Transverse colon (tissue), 4 donors: ENCODE results near the gene MYO15B. TPM values are rescaled to one million over a fixed set of nuclear protein-coding genes. Genes with fewer than 3 reads are reported as not detected.
A peak's percentile ranks its signal among the peaks of the same experiment; 100 is the strongest.

Experiments
- DNase-seq: peaks from one replicate; pipeline ENCODE4 v3.0.0-alpha.2; 2019
- H3K27ac ChIP-seq, 4 donors: fragments of 200-600 bp; sonication (generic); 2 replicates each; pipeline ENCODE4 v1.5.1; 2016 to 2018; ENCODE audit warnings: inconsistent platforms in 4 of 4
- H3K27me3 ChIP-seq: fragments of 200-600 bp; sonication (generic); 2 replicates; pipeline ENCODE4 v1.5.1; 2017; ENCODE audit warnings: inconsistent platforms
- H3K36me3 ChIP-seq, 4 donors: fragments of 200-600 bp; sonication (generic); 2 replicates each; pipeline ENCODE4 v1.5.1; 2017 to 2019; ENCODE audit warnings: inconsistent platforms in 4 of 4
- H3K4me1 ChIP-seq, 4 donors: fragments of 200-600 bp; sonication (generic); 2 replicates each; pipeline ENCODE4 v1.5.1; 2017 to 2020; ENCODE audit warnings: inconsistent platforms in 4 of 4
- H3K4me3 ChIP-seq, 4 donors: fragments of 200-600 bp; sonication (generic); 1 replicate in 1 of 4; 2 replicates in 3 of 4; pipeline versions ENCODE4 v1.5.1 to v1.6.1; 2017 to 2019; ENCODE audit warnings: inconsistent platforms in 4 of 4
- H3K9me3 ChIP-seq, 2 donors: fragments of 200-600 bp; sonication (generic); 2 replicates each; pipeline ENCODE4 v1.5.1; 2017 to 2019; ENCODE audit warnings: inconsistent platforms in 2 of 2
- CTCF ChIP-seq, 5 experiments: fragments of 200-600 bp in 3 of 5; fragments of 450-650 bp in 2 of 5; sonication (generic) in 3 of 5; IDR thresholded peaks; 1 replicate in 2 of 5; 2 replicates in 3 of 5; pipeline ENCODE4 v1.5.1; 2016 to 2017; ENCODE audit warnings: antibody characterized with exemption in 5 of 5, inconsistent platforms in 3 of 5, mild to moderate bottlenecking in 2 of 5, moderate library complexity in 1 of 5
- EP300 ChIP-seq: sonication (generic); formaldehyde crosslinking; IDR thresholded peaks from one replicate; pipeline ENCODE4 v1.6.1; 2017; ENCODE audit warnings: antibody characterized with exemption, low read depth
- POLR2A ChIP-seq: fragments of 450-650 bp; IDR thresholded peaks from one replicate; pipeline ENCODE4 v1.6.1; 2016; ENCODE audit warnings: antibody characterized with exemption, mild to moderate bottlenecking, moderate library complexity
- POLR2AphosphoS5 ChIP-seq, 3 donors: sonication (generic); formaldehyde crosslinking; IDR thresholded peaks; one replicate each; pipeline ENCODE4 v1.6.1; 2016; ENCODE audit warnings: antibody characterized with exemption in 3 of 3
- WGBS, 2 donors: methylation state at CpG; one replicate each; pipeline ENCODE4 v1.1.5; 2018; ENCODE audit warnings: low coverage in 1 of 2; 5-methylcytosine and 5-hydroxymethylcytosine counted together
- in situ Hi-C, 4 donors: fragments of 200-750 bp; cut with MboI; loops; one replicate each; pipeline versions ENCODE4 v1.15.0 to v1.15.1; 2017; ENCODE audit warnings: low sequenced_read_pairs in 3 of 4, low pct_ligation_motif_present in 1 of 4, low pct_unique_long_range_greater_than_20kb in 1 of 4
- intact Hi-C: fragments of 100-400 bp; cut with DNase I; formaldehyde crosslinking; loops from one replicate; pipeline ENCODE4 v1.15.1; 2023; ENCODE audit warnings: low total_unique reads
- total RNA-seq, 4 donors: library from RNA; depleted of rRNA; stranded (reverse); fragments of >200 nt; gene quantifications; one replicate each; pipeline ENCODE4 v1.1.0, GENCODE V29; 2016

MYO15B gene
- total RNA-seq, 4 donors from 2014 or later, result 59.3 to 1,778 (median 829) TPM

- Histone ChIP-seq H3K36me3 (no peaks in the 10 kb centered on the region), H3K9me3 (no peaks in the 10 kb centered on the region), H3K27me3 (no peaks in the 10 kb centered on the region), H3K27ac (peak overlapping the region in 1 of 4 donors; percentile 37), H3K4me3 (no peak overlapping the region), H3K4me1 (peaks cover 0 to 15% (median 7%) of the 10 kb centered on the region in 4 donors)
- in situ Hi-C loops (no loop called here), intact Hi-C loops (no loop called here)
- DNase-seq, result no peak
- TF ChIP-seq EP300 (no peak), POLR2A (no peak), CTCF (IDR thresholded peaks at IDR 0.05) (no peak), POLR2AphosphoS5 (IDR thresholded peaks at IDR 0.05) (no peak)
- WGBS, 2 donors, result 67 to 86% methylated on average over 1 to 9 of the region's 9 CpGs
Observed at GRCh38 chr17:75603123-75603522, 15.5 kb downstream of the MYO15B start.

DNA sequence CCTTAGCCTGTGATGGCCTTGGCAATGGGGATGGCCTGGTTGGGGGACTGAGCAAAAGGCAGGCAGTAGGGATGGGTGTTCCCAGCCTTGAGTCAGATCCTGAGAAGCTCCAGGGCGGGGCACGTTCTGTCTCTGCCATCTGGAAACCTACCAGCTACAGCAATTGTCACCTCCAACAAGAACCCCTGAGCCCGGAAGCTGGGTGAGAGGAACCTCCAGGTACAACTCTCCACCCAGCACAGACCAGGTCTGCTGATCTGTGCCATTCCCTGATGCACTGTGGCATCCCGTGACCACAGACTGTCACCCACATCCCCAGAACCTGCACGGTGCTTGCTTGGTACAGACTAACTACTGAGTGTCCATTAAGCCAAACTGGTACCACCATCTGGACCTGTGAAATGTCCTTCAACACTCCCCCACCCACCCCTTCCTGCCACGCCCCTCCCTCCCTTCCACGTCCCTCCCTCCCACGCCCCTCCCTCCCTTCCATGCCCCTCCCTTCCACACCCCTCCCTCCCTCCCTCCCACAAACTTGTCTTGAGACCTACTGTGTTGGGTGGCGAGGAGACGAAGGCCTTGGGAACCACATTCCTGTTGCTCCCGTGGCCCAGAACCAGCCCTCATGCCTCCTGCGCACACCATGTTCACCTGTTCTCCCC is 16.6 kb downstream of the MYO15B start:
- 71% methylated on average over 11 of the region's 12 CpGs; no CpG with 5 or more reads in 1 of the 2 donors for whole genome bisulfite sequencing, 2 donors
- intact Hi-C loops, result no loop called here
- Histone ChIP-seq H3K36me3 (no peaks in the 10 kb centered on the region), H3K27ac (peak overlapping the region in 2 of 4 donors; percentile 25 to 37), H3K4me1 (peaks cover 0 to 15% (median 7%) of the 10 kb centered on the region in 4 donors), H3K27me3 (no peaks in the 10 kb centered on the region), H3K4me3 (no peak overlapping the region), H3K9me3 (no peaks in the 10 kb centered on the region)
- peak; percentile 62 for DNase-seq
- in situ Hi-C loops, result no loop called here
- no peak for TF ChIP-seq POLR2AphosphoS5 (IDR thresholded peaks at IDR 0.05)
- TF ChIP-seq CTCF (IDR thresholded peaks at IDR 0.05), result no peak
- no peak for TF ChIP-seq POLR2A
- no peak for TF ChIP-seq EP300

DNA sequence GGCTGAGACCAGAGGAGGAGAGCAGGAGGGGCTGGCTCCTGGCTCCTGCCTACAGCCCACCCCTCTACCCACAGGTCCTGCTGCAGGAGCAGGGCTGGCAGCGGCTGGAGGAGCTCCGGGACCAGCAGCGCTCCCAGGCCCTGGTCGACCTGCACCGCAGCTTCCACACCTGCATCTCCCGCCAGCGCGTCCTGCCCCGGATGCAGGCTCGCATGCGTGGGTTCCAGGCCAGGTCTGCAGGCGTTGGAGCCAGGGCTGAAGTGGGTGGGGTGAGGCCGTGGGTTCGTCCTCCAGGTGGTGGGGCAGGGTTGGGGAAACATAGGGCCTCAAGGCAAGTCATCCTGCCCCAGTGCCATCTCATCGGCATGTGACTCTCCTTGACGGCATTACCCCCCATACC is 18.2 kb downstream of the MYO15B start:
- TF ChIP-seq EP300 (no peak), POLR2AphosphoS5 (IDR thresholded peaks at IDR 0.05) (no peak), POLR2A (no peak), CTCF (IDR thresholded peaks at IDR 0.05) (no peak)
- no peaks in the 10 kb centered on the region for H3K27me3 ChIP-seq
- intact Hi-C loops, result no loop called here
- peaks cover 4 to 27% (median 18%) of the 10 kb centered on the region in 4 donors for H3K4me1 ChIP-seq
- H3K9me3 ChIP-seq, result no peaks in the 10 kb centered on the region
- H3K36me3 ChIP-seq, result no peaks in the 10 kb centered on the region
- in situ Hi-C loops, result no loop called here
- 88% methylated on average over 13 of the region's 16 CpGs; no CpG with 5 or more reads in 1 of the 2 donors for WGBS, 2 donors
- no peak for DNase-seq
- H3K27ac ChIP-seq, result no peak overlapping the region
- no peak overlapping the region for H3K4me3 ChIP-seq

DNA sequence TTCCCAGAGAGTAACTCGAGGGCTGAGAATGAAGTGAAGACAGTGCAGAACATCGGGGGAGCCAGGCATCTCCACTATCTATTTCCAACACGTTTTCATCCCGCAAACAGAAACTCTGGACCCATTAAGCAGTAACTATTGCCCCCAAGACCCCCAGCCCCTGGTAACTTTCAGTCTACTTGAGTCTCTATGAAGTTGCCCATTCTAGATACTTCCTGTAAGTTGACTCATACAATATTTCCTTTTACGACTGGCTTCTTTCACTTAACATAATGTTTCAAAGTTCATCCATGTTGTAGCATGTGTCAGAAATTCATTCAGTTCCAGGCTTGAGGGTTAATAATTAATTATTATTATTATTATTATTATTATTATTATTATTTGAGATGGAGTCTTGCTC is 19.5 kb downstream of the MYO15B start:
- no peaks in the 10 kb centered on the region for H3K36me3 ChIP-seq
- no peaks in the 10 kb centered on the region for H3K27me3 ChIP-seq
- intact Hi-C loops, result no loop called here
- H3K9me3 ChIP-seq, result no peaks in the 10 kb centered on the region
- no peak for TF ChIP-seq CTCF (IDR thresholded peaks at IDR 0.05)
- TF ChIP-seq POLR2A, result no peak
- TF ChIP-seq EP300, result no peak
- no peak for TF ChIP-seq POLR2AphosphoS5 (IDR thresholded peaks at IDR 0.05)
- in situ Hi-C loops, result no loop called here
- H3K27ac ChIP-seq, result peak overlapping the region in 1 of 4 donors; percentile 41
- H3K4me1 ChIP-seq, result peaks cover 4 to 39% (median 28%) of the 10 kb centered on the region in 4 donors
- DNase-seq, result no peak
- 73 to 79% methylated on average over 3 to 5 of the region's 5 CpGs for WGBS, 2 donors
- H3K4me3 ChIP-seq, result no peak overlapping the region
